CD4-positive, alpha-beta T cell treated with Interleukin-6 at 100 ng/mL for 8 hours (primary cell): ENCODE data around the gene LRRK2.
"Not testable (repeated sequence)": the region's sequence is repeated elsewhere in the genome, so short reads cannot be mapped to it uniquely, and the experiment has no call there.

Source experiments
- DNase-seq: peaks from one replicate; pipeline ENCODE4 v3.0.0-alpha.2; 2020; ENCODE audit warnings: mixed read lengths, low spot score

Gene LRRK2

DNA sequence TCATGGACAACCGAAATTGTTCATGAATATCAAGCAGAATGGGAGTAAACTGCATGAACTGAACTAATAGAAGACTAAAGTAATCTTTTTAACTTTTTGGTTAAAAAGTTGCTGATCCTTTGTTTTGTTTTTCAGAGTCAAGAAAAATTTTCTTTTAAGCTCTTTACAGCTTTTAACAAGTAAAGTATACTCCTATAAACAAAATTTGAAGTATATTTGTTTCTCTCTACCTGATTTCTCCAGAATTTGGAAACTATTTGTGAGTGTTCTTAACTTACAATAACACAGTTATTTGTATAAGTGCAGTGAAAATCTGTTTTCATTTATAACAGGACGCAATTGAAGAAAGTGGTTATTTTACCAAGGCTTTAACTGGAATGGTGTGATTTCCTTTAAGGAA is 12.2 kb upstream of the LRRK2 start:
- DNase-seq, result no peak

DNA sequence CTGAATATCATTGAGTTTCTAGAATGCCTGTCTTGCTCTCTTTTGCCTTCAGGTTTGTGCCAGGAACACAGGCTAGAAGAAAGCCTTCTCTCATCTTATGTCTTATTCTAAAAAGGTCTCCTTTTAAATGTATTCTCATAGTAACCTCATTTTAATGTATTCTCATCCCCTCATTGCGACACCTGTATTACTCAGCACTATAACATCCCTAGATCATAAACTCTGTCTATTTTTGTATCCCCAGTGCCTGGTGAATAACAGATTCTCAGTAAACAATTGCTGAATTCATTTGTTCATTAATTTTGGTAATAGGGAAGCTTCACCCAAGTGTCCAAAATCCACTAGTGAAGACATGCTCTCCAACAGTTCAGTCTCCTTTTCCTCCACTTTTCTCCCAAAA is 8.8 kb upstream of the LRRK2 start:
- no peak for DNase-seq

DNA sequence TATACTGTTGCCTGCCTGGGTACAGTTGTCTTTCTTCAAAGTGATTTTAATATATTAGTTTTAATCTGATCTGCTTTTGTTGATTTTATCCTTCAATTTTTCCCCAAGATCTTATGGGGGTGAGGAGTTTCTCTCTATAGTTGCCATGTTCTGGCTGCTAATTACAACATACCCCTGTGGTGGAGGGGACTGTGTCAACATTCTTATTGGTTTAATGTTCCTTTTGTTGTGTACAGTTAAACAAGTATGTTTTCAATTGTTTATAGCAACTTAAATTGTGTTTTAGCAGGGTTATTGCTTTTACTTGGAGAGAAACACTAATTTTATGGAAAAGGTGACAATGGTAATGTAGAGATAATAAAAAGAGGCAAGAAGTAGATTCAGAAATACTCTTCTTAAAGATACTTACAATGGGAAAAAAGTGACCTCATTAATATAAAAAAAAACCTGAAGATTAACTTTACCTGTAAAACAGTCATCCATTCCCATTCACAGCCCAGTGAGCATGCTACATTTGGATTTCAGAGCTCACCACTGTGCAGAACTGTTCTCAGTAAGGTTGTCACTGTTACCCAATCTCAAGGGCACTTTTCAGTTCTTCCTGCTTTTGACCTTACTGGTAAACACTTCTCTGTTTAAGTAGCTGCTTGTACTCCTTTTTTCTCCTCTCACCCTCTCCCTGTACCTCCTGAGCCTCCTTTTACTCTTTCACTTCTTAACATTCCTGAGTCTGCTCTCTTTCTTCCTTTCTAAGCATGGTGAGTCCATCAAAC is 8.1 kb upstream of the LRRK2 start:
- DNase-seq, result no peak

DNA sequence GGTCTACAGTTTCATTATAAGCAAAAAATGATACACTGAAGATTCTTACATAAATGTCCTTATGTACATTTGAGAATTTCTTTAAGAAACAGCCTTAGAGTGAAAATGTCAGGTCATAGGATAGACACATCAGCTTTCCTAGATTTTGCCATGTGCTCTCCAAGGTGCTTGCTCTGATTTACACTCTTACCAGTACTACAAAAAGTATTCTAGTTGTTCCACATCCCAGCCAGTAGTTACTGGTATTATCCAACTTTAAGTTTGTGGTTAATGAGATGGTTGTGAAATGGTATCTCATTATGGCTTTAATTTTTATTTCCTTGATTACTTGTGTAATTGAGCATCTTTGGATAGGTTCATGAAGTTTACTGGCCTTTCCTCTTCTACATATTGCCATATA is 5.0 kb upstream of the LRRK2 start:
- no peak for DNase-seq

DNA sequence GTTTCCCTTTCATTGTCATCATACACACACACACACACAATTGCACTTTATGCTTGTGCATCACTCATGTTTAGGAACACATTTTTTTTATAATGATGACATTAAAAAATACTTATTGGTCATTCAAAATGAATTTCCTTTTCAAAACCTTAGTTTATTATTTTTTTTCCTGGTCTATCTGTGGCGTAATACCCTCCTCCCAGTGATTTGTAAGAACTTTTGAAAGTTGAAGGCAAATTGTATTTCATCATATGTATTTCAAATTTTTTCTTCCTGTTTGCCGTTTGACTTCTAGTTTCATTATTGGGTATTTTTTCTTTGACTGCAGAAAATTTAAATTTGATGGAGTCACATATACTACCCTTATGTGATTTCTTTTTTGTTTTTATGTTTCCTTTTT is 2.5 kb upstream of the LRRK2 start:
- no peak for DNase-seq

DNA sequence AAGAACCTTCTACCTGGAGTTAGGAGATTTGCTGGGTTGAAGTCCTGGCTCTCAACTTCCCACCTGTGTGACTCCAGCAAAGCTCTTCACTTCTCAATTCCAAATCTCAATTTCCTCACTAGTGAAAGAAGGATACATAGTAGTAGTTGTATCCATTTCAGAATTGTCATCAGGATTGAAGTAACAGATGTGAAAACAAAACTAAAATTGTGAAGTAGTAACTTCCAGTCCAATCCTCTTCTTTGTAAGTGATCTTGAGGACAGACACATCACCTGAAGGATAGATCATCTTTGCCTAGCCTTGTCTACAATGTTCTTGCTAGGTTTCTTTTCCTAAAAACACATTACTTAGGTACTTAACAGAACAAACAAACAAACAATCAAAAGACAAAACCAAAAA is 1.2 kb upstream of the LRRK2 start:
- DNase-seq, result no peak

DNA sequence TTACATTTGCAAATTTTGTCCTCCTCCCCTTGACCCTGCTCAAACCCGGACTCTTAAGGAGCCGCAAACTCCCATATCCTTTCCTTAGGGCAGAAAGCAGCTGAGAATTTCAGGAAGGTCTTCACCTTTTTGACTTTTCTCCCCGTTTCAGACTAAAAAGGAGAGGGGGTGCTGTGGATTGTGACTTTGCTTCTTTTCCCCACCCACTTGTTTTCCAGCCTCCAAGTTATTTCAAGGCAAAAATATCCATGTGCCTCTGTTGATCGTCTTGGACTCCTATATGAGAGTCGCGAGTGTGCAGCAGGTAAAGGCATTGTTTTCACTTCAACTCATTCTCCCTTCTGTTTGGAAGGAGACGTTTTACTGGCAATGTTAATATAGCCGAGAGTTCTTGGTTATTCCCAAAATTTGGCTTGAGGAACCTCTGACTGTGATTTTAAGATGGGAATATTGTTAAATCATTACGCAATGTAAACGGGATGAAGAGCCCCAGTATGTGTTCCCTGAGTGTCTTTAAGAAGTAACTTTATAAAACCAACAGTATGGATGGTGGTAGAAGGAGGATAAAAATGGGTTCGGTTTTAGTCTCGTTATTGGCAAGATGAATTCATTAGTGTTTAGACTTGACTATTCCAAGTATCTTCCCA is 663 bp downstream of the LRRK2 start:
- DNase-seq, result no peak

DNA sequence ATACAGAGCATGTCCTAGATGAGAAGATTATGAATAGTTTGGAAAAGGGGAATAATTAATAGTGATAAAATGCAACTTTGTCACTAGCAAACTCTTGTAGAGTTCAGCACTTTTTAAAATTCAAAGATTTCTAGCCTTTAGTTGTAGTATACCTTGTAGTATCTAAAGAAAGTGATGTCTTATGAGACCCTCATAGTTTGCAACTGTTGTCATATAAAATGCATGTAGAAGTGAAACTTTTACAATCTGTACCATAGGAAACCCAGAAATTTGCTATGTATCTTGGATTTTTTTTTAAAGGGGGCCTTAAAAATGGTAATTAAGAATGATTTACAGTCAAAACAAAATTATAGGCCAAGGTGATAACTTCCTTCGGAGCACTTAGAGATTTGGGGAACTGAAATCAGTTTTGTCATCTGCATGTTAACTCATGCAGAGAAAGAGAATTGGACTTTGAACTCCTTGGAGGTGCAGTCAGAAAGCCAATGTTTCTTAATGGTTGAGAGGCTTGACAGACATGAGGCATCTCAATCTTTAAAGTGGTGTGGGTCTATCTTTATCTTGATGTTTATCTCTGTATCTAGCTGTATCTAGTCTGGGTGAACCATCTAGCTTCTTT is 1.3 kb downstream of the LRRK2 start:
- no peak for DNase-seq

DNA sequence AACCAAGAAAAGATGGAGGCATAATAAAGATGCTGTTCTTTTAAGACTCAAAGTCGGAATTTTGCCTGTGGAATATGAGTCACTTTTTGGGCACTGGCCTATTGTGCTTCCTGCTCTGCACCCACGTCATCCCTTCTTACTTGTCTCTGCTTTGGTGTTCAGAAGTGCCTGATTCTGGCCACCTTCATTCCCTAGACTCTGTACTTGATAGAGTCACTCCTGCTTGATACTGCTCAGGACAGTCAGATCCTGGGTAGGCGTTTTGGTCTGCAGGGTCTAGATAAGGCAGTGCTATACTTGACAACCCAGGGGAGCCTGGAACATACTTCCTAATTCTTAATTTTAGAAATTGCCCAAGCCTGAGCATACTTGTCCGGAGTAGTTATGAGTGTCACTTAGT is 1.9 kb downstream of the LRRK2 start:
- no peak for DNase-seq

DNA sequence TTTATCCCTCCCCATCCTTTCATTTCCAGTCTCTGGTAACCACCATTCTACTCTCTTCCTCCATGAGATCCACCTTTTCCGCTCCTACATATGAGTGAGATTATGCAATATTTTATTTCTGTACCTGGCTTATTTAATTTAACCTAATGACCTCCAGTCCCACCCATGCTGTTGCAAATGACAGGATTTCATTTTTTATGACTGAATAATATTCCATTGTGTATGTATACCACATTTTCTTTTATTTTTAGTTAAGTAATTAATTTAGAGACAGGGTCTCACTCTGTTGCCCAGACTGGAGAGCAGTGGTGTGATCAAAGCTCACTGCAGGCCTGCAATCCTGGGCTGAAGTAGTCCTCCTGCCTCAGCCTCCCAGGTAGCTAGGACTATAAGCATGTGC is 2.6 kb downstream of the LRRK2 start:
- no peak for DNase-seq

DNA sequence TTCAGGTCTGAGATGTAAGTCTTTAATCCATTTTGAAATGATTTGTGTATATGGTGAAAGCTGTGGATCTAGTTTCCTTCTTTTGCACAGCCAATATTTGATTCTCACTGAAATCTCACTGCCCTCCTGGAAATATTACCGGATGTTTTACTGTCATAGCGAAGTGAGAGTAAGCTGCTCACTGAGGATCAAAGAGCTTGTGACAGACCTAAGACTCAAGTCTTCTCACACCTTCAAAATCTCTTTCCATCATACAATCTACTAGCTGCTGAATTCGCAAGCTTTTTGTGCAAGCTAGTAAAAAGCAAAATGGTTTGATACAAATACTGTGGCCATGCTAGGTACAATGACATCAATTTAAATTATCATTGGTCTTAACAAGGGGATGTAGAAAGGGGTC is 3.9 kb downstream of the LRRK2 start:
- DNase-seq, result no peak

DNA sequence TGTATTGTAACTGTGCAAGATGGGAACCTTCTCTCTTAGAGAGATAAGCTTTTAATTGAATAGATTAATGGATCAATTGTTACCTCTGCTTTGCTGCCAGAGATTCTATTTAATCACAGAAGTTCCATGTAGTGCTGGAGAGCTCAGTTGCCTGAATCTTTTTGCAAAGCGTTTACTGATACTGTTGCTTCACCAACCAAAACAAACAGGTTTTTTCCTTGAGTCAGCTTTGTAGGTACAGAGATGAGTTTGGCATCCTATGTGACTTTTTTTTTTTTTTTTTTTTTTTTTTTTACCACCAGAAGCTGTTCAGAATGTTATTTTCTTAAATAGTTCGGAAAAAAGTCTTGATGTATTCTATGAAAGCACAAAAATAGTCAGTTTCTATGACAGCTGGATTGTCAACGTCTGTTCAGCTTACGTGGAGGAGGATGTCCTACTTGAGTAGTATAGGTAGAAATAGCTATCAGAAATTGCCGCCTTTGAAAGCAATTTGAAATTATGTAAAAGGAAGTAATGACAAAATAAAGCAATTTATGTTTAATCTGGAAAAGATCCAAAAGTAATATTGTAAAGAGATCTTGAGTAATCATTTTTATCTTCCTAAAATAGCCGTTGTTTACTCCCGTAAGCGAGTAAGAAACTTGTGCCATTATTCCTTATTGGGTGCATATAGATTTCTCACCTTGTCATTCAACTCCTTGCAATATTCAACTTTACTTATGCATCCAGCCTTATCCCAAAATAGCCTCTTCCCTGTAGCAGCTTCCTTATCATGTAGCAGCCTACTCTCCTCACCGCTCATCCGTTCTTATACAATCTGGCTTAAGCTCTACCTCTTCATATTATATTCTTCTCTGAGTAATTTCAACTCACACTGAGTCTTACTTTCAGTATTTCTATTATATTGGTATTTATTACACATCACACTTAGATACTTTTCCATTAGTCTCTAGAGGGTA is 5.2 kb downstream of the LRRK2 start:
- no peak for DNase-seq

DNA sequence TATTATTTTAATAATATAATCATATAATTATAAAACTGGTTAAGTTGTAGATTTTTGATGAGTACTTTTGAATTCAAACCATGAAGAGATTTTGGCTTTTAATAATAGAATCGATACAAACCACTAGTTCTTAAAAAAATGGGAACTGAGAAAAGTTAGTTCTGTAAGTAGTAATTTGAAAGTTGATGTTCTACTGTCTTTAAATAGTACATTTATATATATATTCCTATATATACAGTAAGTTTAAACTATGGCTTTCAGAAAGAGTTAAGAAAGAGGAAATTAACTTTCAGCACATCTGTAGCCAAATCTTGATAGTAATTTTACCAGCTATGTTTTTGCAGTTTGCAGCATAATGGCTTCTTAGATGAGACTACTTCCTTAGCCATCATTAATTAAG is 7.8 kb downstream of the LRRK2 start:
- DNase-seq, result no peak

DNA sequence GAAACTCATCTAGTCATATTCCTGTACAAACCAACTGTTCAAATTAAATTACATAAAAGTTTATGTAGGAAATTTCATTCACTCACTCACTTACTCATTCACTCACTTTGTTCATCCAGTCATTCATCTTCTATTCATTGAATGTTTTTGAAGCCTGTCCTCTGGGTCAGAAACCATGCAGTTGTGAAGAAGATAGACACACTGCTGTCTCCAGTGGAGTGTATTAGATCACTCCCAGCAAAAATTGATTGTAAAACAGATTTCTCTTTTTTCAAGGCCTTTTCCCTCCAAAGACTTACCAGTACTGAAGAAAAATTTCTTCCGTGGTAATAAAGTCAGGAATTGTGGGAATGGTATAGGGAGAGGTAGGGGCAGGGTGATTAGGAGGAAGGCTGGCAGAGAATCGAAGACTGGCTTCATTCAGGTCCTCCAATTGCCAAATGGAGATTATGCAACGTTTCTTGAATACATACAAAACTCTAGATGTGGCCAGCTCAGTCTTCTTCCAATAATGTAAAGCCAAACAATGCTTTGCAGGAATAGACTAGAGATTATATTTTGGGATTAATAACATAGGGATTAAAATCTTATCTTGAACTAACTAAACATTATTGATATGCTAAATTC is 9.1 kb downstream of the LRRK2 start:
- no peak for DNase-seq

DNA sequence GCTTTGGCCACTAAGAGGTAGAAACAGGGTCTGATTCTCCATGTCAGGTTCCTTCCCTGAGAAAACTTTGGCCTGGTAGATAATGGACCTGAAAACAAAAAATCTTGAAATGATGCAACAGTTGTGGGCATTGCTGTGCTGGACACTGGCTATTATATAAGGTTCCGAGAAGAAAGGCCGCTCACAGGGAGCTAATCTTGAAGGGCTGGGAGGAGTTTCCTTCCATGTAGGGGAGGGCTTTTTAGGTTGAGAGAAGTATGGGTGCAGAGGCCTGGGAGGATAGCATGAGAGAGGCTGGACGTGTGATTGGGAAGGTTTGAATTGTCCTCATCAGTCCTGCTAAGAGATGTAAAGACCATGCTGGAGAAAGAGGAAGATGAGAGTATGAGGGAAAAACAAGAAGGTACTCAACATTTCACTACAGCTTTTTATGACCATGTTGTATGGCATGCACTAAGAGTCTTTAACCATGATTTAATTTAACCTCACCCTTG is 11.6 kb downstream of the LRRK2 start:
- no peak for DNase-seq

DNA sequence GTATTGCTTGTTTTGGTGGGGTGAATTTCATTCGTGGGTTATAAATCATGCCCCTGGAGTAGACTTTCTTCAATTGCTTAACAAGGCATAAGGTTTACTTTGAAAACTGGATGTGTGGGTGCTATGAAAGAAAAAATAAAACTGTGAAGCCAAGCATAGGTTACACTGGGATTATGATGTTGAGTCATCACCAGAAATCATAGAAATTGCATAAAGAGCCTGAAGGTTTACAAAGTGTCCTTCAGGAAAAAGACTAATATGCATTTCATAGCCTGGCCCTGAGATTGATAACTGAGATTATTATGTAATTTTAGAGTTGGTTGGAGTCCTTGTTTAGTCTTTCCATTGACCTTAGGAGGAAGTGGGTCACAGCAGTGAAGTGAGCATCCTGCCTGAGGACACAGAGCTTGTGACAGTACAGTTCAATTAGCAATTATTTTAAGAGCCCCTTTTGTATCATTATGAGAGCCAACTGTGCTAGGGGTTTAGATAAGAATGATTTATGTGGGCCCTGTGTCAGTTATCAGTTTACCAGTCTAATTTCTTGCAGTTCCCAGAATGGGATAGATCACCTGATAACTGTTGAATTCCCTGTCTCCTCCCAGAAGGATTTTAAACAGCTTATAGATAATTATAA is 13.6 kb downstream of the LRRK2 start:
- DNase-seq, result no peak

DNA sequence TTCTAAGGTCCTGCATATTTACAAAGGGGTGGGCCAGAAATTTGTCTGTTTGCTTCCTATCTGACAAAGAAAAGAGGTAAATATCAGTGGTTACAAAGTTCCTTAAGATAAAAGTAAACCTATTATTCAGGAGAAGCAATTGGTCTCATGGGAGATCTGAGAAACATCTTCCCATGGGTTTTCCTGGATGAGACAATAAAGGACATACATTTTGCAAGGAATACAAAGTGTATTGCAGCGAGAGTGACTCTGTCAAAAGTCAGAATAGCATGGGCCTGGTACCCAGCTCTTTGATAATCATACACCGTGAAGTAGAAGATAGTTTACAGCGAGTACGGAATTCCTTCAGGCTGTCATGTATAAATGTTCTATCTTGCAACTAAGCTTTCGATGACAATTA is 14.2 kb downstream of the LRRK2 start:
- DNase-seq, result no peak

DNA sequence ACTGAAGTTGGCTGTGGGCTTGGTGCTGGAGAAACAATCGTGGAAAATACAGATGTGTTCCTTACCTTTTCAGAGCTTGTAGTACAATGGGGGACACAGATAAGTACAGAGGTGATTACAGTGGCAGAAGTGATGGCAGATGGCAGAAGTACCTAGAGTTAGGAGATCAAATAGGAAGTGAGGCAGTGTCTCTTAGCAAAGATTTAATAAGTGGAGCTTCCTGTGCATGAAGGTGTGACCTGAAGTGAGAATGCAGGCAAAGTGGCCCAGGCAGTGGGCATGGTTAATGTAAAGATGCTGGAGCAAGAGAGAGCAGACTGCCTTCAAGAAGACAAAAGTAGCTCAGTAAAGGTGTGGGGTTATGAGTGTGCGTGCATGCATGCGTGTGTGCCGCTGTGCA is 16.0 kb downstream of the LRRK2 start:
- no peak for DNase-seq

DNA sequence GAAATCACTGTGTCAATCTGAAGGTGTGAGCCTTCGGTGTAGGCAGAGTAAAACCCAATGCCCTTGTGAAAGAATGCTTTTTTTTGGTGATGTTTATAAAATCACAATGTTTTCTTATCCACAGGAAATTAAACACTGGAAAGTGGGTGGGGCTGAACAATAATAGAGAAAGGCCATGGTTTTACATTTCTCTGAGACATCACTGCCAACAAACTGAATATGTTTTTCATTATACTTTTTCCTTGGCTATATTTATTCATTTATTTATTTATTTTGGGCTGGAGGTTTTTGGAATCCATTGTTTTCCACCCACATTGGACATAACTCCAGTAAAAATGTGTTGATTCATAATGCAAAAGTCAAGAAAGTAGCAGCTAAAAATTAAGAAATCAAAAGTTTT is 16.9 kb downstream of the LRRK2 start:
- DNase-seq, result no peak

DNA sequence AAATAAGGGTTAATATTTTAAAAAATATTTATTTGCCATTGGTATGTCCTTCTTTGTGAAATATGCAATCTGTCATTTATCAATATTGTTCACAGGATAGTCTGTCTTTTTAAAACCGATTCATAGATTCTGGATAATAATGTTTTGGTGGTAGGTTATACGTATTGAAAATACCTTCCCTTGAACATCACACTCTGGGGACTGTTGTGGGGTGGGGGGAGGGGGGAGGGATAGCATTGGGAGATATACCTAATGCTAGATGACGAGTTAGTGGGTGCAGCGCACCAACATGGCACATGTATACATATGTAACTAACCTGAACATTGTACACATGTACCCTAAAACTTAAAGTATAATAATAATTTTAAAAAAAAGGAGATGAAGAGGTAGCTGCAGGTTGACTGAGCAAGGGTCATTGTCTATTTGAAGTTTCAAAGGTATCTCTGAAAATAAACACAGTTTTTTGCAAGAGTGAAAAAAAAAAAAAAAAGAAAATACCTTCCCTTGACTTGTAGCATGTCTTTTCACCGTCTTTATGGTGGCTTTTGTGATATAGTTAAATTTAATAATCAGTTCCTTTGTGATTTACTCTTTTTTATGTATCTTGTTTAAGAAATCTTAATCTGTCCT is 19.8 kb downstream of the LRRK2 start:
- DNase-seq, result not testable (repeated sequence)

DNA sequence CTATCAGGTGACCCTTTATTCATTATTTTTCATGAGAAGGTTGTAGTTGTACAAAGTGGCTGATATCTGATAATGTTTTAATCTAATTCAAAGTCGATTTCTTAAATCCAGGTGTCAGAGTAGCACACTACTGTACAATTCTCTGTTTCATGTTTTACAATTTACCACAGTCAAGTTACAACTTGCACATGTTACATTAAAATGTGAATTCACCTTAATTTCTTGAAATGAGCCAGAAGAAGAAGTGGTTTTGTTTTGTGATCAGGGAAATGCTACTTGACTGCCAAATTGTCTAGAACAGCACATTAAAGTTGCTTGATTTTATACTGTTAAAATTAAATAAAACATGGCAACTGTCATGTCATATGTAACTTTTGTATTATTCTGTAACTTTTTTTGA is 23.2 kb downstream of the LRRK2 start:
- DNase-seq, result no peak
